ENCODE data around the gene OR4D1. TPM values are rescaled to one million over a fixed set of nuclear protein-coding genes. Genes with fewer than 3 reads are reported as not detected.

OR4D1 gene
- total and polyA plus RNA-seq, 2 of the 4 experiments (the other 2 are of a cell fraction) = not detected

- Histone ChIP-seq H3K27me3 (ENCODE audit: control insufficient read depth, insufficient read depth, low read length) (peaks cover 12% of the 10 kb centered on the region; the same call in 1 of the 2 replicates), H3K9me1 (ENCODE audit: insufficient read depth, low read length) (peaks cover 4% of the 10 kb centered on the region; the same call in 1 of the 2 replicates), H3K56ac (ENCODE audit: extremely low read depth, insufficient read depth, low read length) (no peak overlapping the region), H2BK5ac (ENCODE audit: low read depth, low read length, poor library complexity, severe bottlenecking) (no peak overlapping the region), H3K36me3 (ENCODE audit: control insufficient read depth, insufficient read depth, low read length) (no peaks in the 10 kb centered on the region), H3K9ac (ENCODE audit: low read depth, low read length) (no peak overlapping the region), H3K79me1 (ENCODE audit: low read depth in 1 of 2, low read length in 2 of 2) (no peaks in the 10 kb centered on the region), H2BK20ac (ENCODE audit: low read depth, low read length) (no peak overlapping the region), H4K20me1 (ENCODE audit: insufficient read depth, low read length) (no peaks in the 10 kb centered on the region), H3K4me3 (ENCODE audit: insufficient read depth, low read depth, low read length) (no peak overlapping the region), H3K27ac (ENCODE audit: insufficient read depth, low read length) (no peak overlapping the region), H2BK15ac (ENCODE audit: low read depth, low read length) (no peak overlapping the region), H3K18ac (ENCODE audit: low read depth, low read length) (no peak overlapping the region), H3K4me2 (ENCODE audit: low read depth, low read length) (no peak overlapping the region), H4K91ac (ENCODE audit: insufficient read depth, low read depth, low read length) (no peak overlapping the region), H2AK9ac (replicated peaks; ENCODE audit: low read depth, low read length, poor library complexity) (no peak overlapping the region), H4K5ac (ENCODE audit: low read depth, low read length) (no peak overlapping the region), H3K23ac (ENCODE audit: low read depth, low read length) (no peak overlapping the region), H2BK120ac (ENCODE audit: low read depth, low read length) (no peak overlapping the region), H4K8ac (ENCODE audit: low read depth in 2 of 2, low read length in 2 of 2) (no peak overlapping the region), H2AFZ (replicated peaks; ENCODE audit: low read length, poor library complexity) (no peak overlapping the region), H3K9me3 (ENCODE audit: control insufficient read depth, insufficient read depth, low read length) (no peaks in the 10 kb centered on the region), H3K4me1 (ENCODE audit: control insufficient read depth, insufficient read depth, low read length) (no peaks in the 10 kb centered on the region), H2AK5ac (ENCODE audit: low read depth, low read length) (no peak overlapping the region), H3K4ac (ENCODE audit: low read depth, low read length) (no peak overlapping the region), H3K14ac (replicated peaks; ENCODE audit: low read depth, low read length) (no peak overlapping the region)
- ChIA-PET POLR2A (ENCODE audit: unreplicated experiment) (no interaction called here), CTCF (no interaction called here)
- dilution Hi-C loops (cut with HindIII; ENCODE audit: low sequenced_read_pairs, unreplicated experiment) = no loop called here
- no TSS peak for BruUV-seq (replicated peaks)
- intact Hi-C loops (cut with micrococcal nuclease) = no loop called here
- ATAC-seq (ENCODE audit: low read depth) (no peak), DNase-seq (no peak)
- no peak for TF ChIP-seq CEBPB (IDR thresholded peaks at IDR 0.05; ENCODE audit: low read depth, low read length)
- no peak for TF ChIP-seq CHD1 (IDR thresholded peaks at IDR 0.05; ENCODE audit: low read depth, low read length)
- TF ChIP-seq FOS (IDR thresholded peaks at IDR 0.05; ENCODE audit: low read depth, low read length) = no peak
- no peak for TF ChIP-seq MAZ (IDR thresholded peaks at IDR 0.05; ENCODE audit: borderline replicate concordance, low read depth, low read length)
- TF ChIP-seq RCOR1 (IDR thresholded peaks at IDR 0.05; ENCODE audit: insufficient replicate concordance, low read length) = no peak
- TF ChIP-seq, protein P1, sequence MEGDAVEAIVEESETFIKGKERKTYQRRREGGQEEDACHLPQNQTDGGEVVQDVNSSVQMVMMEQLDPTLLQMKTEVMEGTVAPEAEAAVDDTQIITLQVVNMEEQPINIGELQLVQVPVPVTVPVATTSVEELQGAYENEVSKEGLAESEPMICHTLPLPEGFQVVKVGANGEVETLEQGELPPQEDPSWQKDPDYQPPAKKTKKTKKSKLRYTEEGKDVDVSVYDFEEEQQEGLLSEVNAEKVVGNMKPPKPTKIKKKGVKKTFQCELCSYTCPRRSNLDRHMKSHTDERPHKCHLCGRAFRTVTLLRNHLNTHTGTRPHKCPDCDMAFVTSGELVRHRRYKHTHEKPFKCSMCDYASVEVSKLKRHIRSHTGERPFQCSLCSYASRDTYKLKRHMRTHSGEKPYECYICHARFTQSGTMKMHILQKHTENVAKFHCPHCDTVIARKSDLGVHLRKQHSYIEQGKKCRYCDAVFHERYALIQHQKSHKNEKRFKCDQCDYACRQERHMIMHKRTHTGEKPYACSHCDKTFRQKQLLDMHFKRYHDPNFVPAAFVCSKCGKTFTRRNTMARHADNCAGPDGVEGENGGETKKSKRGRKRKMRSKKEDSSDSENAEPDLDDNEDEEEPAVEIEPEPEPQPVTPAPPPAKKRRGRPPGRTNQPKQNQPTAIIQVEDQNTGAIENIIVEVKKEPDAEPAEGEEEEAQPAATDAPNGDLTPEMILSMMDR (conservative IDR thresholded peaks at IDR 0.05; ENCODE audit: low read depth, low read length) = no peak
- TF ChIP-seq USF2 (IDR thresholded peaks at IDR 0.05; ENCODE audit: low read depth, low read length) = no peak
- no peak for TF ChIP-seq MXI1 (IDR thresholded peaks at IDR 0.05; ENCODE audit: borderline replicate concordance, low read depth, low read length)
- no peak for TF ChIP-seq MAFK (IDR thresholded peaks at IDR 0.05; ENCODE audit: low read depth, low read length)
- TF ChIP-seq NFE2L2 (IDR thresholded peaks at IDR 0.05; ENCODE audit: low read depth, low read length) = no peak
- TF ChIP-seq, protein P2, sequence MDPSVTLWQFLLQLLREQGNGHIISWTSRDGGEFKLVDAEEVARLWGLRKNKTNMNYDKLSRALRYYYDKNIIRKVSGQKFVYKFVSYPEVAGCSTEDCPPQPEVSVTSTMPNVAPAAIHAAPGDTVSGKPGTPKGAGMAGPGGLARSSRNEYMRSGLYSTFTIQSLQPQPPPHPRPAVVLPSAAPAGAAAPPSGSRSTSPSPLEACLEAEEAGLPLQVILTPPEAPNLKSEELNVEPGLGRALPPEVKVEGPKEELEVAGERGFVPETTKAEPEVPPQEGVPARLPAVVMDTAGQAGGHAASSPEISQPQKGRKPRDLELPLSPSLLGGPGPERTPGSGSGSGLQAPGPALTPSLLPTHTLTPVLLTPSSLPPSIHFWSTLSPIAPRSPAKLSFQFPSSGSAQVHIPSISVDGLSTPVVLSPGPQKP (IDR thresholded peaks at IDR 0.05; ENCODE audit: borderline replicate concordance, low read depth, low read length) = no peak
- TF ChIP-seq RAD21 (IDR thresholded peaks at IDR 0.05; ENCODE audit: low read length) = no peak
- TF ChIP-seq POLR2A (IDR thresholded peaks at IDR 0.05; ENCODE audit: low read depth, low read length) = no peak
- no peak for TF ChIP-seq SMC3 (IDR thresholded peaks at IDR 0.05; ENCODE audit: low read depth, low read length)
- TF ChIP-seq RFX5 (IDR thresholded peaks at IDR 0.05; ENCODE audit: low read depth, low read length) = no peak
- TF ChIP-seq BHLHE40 (IDR thresholded peaks at IDR 0.05; ENCODE audit: low read depth, low read length) = no peak
- WGBS, 2 experiments (ENCODE audit: extremely low coverage in 2 of 2, insufficient read length in 1 of 2) = 90% methylated on average over 2 of the region's 18 CpGs; no CpG with 5 or more reads in 1 of the 2 experiments
- in situ Hi-C loops (cut with MboI; ENCODE audit: low sequenced_read_pairs) = no loop called here
Observed at GRCh38 chr17:58193641-58194255, 45.6 kb downstream of the OR4D1 start.

Data from IMR-90 (cell line).